Testis (tissue), 3 donors: ENCODE results near the gene SSPN. TPM values are rescaled to one million over a fixed set of nuclear protein-coding genes. Genes with fewer than 3 reads are reported as not detected.

Source experiments
- DNase-seq: peaks from one replicate; pipeline ENCODE4 v3.0.0-alpha.2; 2019
- H3K27ac ChIP-seq, 2 donors: fragments of 200-600 bp; sonication (generic); one replicate each; pipeline ENCODE4 v1.5.1; 2019
- H3K27me3 ChIP-seq: fragments of 200-600 bp; sonication (generic); one replicate; pipeline ENCODE4 v1.5.1; 2019
- H3K36me3 ChIP-seq: fragments of 200-600 bp; sonication (generic); one replicate; pipeline ENCODE4 v1.5.1; 2017; ENCODE audit warnings: low read depth; ENCODE audit errors: missing control alignments
- H3K4me1 ChIP-seq: fragments of 200-600 bp; sonication (generic); one replicate; pipeline ENCODE4 v1.5.1; 2019
- H3K4me3 ChIP-seq, 2 donors: fragments of 200-600 bp; sonication (generic); one replicate each; pipeline ENCODE4 v1.5.1; 2017 to 2019
- H3K9me3 ChIP-seq: fragments of 200-600 bp; sonication (generic); one replicate; pipeline ENCODE4 v1.5.1; 2017
- CTCF ChIP-seq, 3 experiments: fragments of 450-650 bp in 2 of 3; fragments of 200-600 bp in 1 of 3; sonication (generic) in 1 of 3; IDR thresholded peaks; one replicate each; pipeline ENCODE4 v1.5.1; 2016 to 2019; ENCODE audit warnings: antibody characterized with exemption in 3 of 3, mild to moderate bottlenecking in 2 of 3, moderate library complexity in 1 of 3
- POLR2A ChIP-seq: fragments of 450-650 bp; IDR thresholded peaks from one replicate; pipeline ENCODE4 v1.6.1; 2017; ENCODE audit warnings: antibody characterized with exemption, mild to moderate bottlenecking, moderate library complexity
- WGBS, 2 donors: methylation state at CpG; one replicate each; pipeline ENCODE4 v1.1.5; 2018; 5-methylcytosine and 5-hydroxymethylcytosine counted together
- intact Hi-C: fragments of 100-400 bp; cut with DNase I; formaldehyde crosslinking; loops from one replicate; pipeline ENCODE4 v1.15.1; 2023; ENCODE audit warnings: low total_unique reads
- polyA plus RNA-seq: library from polyadenylated mRNA; stranded (reverse); fragments of 350-450 nt; fragmentation: Illumina TruSeq; extraction: RNeasy Lipid Tissue Mini Kit (QIAGEN cat#74804); gene quantifications from one replicate; pipeline ENCODE4 v1.2.3, GENCODE V29; 2014; ENCODE audit warnings: low read depth, low replicate concordance; ENCODE audit not compliant: insufficient read depth
- total RNA-seq, 2 donors: library from RNA; depleted of rRNA; stranded (reverse); fragments of >200 nt; gene quantifications; one replicate each; pipeline ENCODE4 v1.2.3, GENCODE V29; 2016

SSPN gene
- total and polyA plus RNA-seq, 3 donors from 2014 or later = 17.8 to 41.6 (median 25.5) TPM

GRCh38 chr12:26172539-26172938 lies 22.8 kb upstream of the SSPN start:
- no peak overlapping the region for H3K4me3 ChIP-seq
- H3K27me3 ChIP-seq = no peaks in the 10 kb centered on the region
- TF ChIP-seq POLR2A (no peak), CTCF (IDR thresholded peaks at IDR 0.05) (no peak)
- intact Hi-C loops = no loop called here
- H3K4me1 ChIP-seq = no peaks in the 10 kb centered on the region
- no peak overlapping the region for H3K27ac ChIP-seq
- WGBS, 2 donors = 48 to 60% methylated on average over 7 of the region's 7 CpGs
- H3K9me3 ChIP-seq = no peaks in the 10 kb centered on the region
- H3K36me3 ChIP-seq = no peaks in the 10 kb centered on the region
- DNase-seq = no peak

- TF ChIP-seq CTCF (IDR thresholded peaks at IDR 0.05) = no peak
- intact Hi-C loops = no loop called here
- DNase-seq = no peak
- no peaks in the 10 kb centered on the region for H3K36me3 ChIP-seq
- no peaks in the 10 kb centered on the region for H3K27me3 ChIP-seq
- H3K4me1 ChIP-seq = no peaks in the 10 kb centered on the region
- 73 to 82% methylated on average over 4 of the region's 4 CpGs for WGBS, 2 donors
- H3K9me3 ChIP-seq = no peaks in the 10 kb centered on the region
- H3K4me3 ChIP-seq = no peak overlapping the region
- no peak overlapping the region for H3K27ac ChIP-seq
Observed at GRCh38 chr12:26172946-26173552, 22.3 kb upstream of the SSPN start.

GRCh38 chr12:26176725-26177124 lies 18.6 kb upstream of the SSPN start:
- WGBS, 2 donors = 88 to 92% methylated on average over 4 of the region's 4 CpGs
- H3K4me1 ChIP-seq = no peaks in the 10 kb centered on the region
- no peak overlapping the region for H3K27ac ChIP-seq
- no peak overlapping the region for H3K4me3 ChIP-seq
- no peaks in the 10 kb centered on the region for H3K27me3 ChIP-seq
- DNase-seq = no peak
- no peaks in the 10 kb centered on the region for H3K9me3 ChIP-seq
- no peak for TF ChIP-seq CTCF (IDR thresholded peaks at IDR 0.05)
- TF ChIP-seq POLR2A = no peak
- no peaks in the 10 kb centered on the region for H3K36me3 ChIP-seq
- intact Hi-C loops = no loop called here

GRCh38 chr12:26177283-26177682 lies 18.1 kb upstream of the SSPN start:
- DNase-seq = no peak

More at GRCh38 chr12:26177283-26177682, 18.1 kb upstream of the SSPN start:
- Histone ChIP-seq H3K4me3 (no peak overlapping the region), H3K27ac (no peak overlapping the region), H3K9me3 (no peaks in the 10 kb centered on the region), H3K4me1 (no peaks in the 10 kb centered on the region), H3K36me3 (no peaks in the 10 kb centered on the region), H3K27me3 (no peaks in the 10 kb centered on the region)
- intact Hi-C loops = no loop called here
- WGBS, 2 donors = 76 to 82% methylated on average over 7 of the region's 7 CpGs
- TF ChIP-seq CTCF (IDR thresholded peaks at IDR 0.05) = no peak
- TF ChIP-seq POLR2A = no peak
